Skeletal muscle cell (primary cell): Measurements from ENCODE around the gene DCN.
"Not testable (repeated sequence)": the region's sequence is repeated elsewhere in the genome, so short reads cannot be mapped to it uniquely, and the experiment has no call there.

ENCODE experiments used
- DNase-seq: peaks from one replicate; pipeline ENCODE4 v3.0.0-alpha.2; 2010; ENCODE audit warnings: low read depth
- H3K4me3 ChIP-seq: 2 replicates; pipeline ENCODE4 v1.5.1; 2011; ENCODE audit warnings: low read depth, mild to moderate bottlenecking, control low read depth, low read length, moderate library complexity

DCN gene, protein sequence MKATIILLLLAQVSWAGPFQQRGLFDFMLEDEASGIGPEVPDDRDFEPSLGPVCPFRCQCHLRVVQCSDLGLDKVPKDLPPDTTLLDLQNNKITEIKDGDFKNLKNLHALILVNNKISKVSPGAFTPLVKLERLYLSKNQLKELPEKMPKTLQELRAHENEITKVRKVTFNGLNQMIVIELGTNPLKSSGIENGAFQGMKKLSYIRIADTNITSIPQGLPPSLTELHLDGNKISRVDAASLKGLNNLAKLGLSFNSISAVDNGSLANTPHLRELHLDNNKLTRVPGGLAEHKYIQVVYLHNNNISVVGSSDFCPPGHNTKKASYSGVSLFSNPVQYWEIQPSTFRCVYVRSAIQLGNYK

DNA sequence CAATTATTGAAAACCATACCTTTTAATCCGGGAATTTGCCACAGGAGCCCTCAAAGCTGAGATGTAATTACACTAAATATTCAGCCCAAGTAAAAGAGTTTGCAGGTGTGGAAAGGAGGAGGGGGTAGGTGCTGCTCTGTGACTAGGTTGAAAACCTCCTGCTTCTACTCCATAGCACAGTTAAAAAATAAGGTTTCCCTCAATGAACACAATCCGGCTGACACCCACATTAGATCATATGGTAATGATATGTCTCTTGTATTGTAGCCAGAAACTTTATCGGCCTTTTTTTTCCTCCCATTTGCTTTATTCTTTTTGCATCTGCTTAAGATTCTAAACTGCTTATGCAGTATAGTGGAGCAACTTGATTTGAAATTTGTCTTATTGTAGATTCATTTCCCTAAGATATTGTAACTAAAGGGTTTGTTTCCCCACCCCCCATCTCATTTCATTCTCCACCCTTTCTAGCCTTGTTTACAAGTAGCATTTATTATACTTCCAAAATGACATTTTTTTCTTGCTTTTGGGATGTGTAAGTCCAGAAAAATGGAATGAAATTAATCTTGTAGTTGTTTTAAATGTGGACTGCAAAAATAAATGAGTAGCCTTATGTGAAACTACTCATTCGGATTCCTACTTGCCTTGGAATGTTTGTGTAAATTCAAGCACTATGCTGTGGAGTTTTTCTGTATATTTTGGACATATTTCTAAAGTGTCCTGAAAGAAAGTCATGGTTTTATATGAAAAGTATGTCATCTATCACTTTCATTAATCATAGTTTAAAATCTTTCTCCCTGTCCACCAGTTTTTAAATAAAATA is at the start of gene DCN:
DCN (minus strand) TSS at position 182 of the 820 bp plus-strand sequence. CDS start 4,265 bp downstream, outside the sequence.
- no peak for DNase-seq
- peak within 1 kb of the TSS; percentile 53 for H3K4me3 ChIP-seq

DNA sequence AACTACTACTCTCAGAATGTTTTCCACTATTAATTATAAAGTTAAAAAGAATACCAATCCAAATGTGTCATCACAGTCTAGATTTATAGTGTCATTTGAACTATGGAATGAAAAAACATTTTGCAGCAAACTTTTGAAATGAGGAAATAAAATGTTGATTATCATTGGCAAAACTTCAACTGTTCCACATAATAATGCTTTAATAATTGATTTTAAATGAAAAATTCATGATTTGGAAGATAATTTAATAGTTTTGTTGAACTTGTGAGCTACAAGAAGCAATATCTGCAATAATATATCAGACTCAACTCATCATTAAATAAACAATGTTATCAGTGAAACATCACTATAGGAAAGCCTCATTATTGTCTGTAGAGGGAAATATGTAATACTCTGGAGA is 48.2 kb upstream of the DCN start:
- no peak overlapping the region for H3K4me3 ChIP-seq
- no peak for DNase-seq

DNA sequence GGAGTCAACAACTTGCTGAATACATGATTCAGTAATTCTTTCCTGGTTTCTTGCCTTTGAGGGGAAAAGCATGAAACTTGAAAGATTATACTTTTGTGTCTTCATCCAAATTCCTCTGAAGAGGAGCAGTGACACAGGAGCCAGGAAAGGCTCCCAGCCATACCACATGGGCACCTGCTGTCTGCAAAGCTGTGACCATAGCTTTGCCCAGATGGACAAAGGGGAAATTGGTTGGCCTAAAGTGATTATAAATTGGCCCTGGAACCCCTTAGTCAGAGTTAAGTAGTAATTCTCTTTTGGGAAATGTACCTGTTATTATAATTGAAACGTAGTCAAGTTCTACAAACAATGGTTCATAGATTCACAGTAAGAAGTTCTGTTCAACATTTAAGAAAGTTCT is 44.3 kb upstream of the DCN start:
- H3K4me3 ChIP-seq: no peak overlapping the region
- no peak for DNase-seq

DNA sequence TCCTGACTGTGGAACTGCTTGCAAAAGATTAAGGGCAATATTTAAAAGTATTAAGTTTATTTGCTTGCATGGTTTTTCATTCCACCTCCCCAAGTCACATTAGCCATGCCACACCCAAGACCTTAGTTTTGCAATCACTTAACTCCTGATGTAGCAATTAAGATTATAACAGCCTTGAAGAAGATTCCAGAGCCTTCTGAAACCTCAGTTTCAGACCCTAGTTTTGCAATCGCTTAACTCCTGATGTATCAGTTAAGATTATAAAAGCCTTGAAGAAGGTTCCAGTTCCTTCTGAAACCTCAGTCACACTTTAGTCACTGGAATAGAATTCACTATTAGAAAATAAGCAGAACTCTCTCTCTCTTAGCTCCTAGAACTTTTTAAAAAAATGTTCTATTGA is 42.7 kb upstream of the DCN start:
- no peak overlapping the region for H3K4me3 ChIP-seq
- no peak for DNase-seq

DNA sequence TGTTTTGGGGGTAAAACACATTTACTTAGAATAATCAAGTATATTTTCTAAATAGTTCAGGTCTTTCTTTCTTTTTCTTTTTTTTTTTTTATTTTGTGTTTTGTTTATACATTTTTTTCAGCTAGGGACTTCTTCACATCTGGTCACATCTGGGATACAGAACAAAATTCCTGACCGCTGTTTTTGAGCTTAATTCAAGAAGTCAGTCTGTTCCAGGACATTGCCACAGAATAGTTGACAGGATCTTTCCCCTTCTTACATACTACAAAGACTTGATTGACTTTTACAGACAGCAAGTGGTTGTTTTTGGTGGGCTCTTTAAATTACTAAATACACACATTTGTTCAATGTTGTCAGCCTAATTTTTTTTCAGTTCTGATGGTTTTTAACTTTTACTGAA is 41.8 kb upstream of the DCN start:
- DNase-seq: no peak
- H3K4me3 ChIP-seq: no peak overlapping the region

- peak; percentile 43 for DNase-seq
- no peak overlapping the region for H3K4me3 ChIP-seq
These were observed 40.1 kb upstream of the DCN start for GRCh38 chr12:91222746-91223145.

DNA sequence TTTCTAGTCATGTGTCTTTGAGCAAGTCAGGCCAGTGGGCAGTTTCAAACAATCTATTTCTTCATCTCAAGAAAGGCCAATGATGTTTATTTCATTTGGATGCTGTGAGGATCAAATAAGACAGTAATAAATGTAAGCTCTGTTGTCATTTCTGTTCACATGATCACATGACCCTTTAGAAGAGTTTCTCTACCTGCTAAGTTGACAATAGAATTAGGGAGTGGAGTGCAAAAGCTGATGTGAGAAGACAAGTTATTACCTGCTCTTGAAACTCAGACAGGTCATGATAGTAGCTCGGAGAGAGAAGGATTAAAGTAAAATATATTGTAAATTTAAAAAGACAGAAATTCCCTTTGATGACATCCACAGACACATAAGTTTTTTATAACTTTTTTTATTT is 37.3 kb upstream of the DCN start:
- no peak overlapping the region for H3K4me3 ChIP-seq
- no peak for DNase-seq

GRCh38 chr12:91219511-91219910 is 36.9 kb upstream of the DCN start:
- no peak for DNase-seq
- no peak overlapping the region for H3K4me3 ChIP-seq

GRCh38 chr12:91216871-91217270 is 34.3 kb upstream of the DCN start:
- DNase-seq: no peak

GRCh38 chr12:91215940-91216454 is 33.4 kb upstream of the DCN start:
- H3K4me3 ChIP-seq: no peak overlapping the region
- peak; percentile 65 for DNase-seq

More at GRCh38 chr12:91216871-91217270, 34.3 kb upstream of the DCN start:
- no peak overlapping the region for H3K4me3 ChIP-seq

GRCh38 chr12:91211866-91212265 is 29.2 kb upstream of the DCN start:
- no peak for DNase-seq
- H3K4me3 ChIP-seq: no peak overlapping the region

- H3K4me3 ChIP-seq: no peak overlapping the region
- no peak for DNase-seq
These were observed 28.0 kb upstream of the DCN start for GRCh38 chr12:91210618-91211017.

DNA sequence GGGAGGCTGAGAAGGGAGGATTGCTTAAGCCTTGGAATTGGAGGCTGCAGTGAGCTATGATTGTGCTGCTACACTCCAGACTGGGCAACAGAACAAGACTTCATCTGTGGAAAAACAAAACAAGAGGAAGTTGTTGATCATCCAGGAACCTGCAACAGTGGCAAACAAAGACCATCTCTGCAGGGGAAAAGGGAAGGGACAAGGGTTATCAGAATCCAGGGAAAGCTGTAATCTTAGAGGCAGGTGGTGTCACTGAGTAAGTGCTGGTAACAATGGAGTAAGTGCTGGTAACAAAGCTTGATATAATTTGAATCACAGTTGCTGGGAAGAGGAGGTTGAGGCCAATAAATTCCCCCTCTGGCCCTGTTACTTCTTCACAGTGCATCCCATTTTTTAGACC is 27.5 kb upstream of the DCN start:
- DNase-seq: no peak
- no peak overlapping the region for H3K4me3 ChIP-seq

- not testable (repeated sequence) for H3K4me3 ChIP-seq, DNase-seq
These were observed 24.7 kb upstream of the DCN start for GRCh38 chr12:91207301-91207700.

DNA sequence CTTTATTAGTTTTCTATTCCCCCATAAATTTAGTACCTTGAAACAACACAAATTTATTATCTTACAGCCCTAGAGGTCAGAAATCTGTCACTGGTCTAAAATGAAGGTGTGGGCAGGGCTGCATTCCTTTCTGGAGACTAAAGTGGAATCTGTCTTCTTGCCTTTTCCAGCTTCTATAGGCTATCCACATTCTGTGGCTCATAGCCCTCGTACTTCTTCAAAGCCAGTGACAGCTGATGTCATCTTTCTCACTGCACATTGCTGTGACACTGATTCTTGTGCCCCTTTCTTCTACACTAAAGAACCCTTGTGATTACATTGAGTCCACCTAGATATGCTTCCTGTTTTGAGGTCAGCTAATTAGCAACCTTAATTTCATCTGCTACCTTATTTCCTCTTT is 23.2 kb upstream of the DCN start:
- H3K4me3 ChIP-seq: no peak overlapping the region
- DNase-seq: no peak

GRCh38 chr12:91204421-91204820 is 21.8 kb upstream of the DCN start:
- no peak overlapping the region for H3K4me3 ChIP-seq
- DNase-seq: no peak

DNA sequence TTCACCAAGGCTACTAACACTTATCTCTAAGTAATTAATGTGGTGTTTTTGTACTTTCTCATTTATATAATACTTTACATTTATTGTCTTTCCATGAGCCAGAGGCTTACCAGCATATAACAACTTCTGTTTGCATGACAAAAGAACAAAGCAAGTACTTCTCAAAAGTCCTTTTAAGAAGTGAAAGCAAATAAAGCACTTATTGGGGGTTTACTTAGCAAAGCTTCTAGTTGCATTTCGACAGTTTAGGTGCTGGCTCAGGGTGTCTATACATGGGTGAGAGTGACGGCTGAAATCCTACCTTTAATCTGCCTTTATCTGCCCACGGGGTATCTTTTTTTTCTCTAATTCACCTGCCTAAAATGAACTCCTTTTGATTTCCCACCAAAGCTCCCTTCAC is 21.0 kb upstream of the DCN start:
- H3K4me3 ChIP-seq: no peak overlapping the region
- DNase-seq: no peak

- DNase-seq: no peak
- H3K4me3 ChIP-seq: no peak overlapping the region
These were observed 19.8 kb upstream of the DCN start for GRCh38 chr12:91202390-91202789.

GRCh38 chr12:91196436-91196835 is 13.8 kb upstream of the DCN start:
- no peak overlapping the region for H3K4me3 ChIP-seq
- no peak for DNase-seq

DNA sequence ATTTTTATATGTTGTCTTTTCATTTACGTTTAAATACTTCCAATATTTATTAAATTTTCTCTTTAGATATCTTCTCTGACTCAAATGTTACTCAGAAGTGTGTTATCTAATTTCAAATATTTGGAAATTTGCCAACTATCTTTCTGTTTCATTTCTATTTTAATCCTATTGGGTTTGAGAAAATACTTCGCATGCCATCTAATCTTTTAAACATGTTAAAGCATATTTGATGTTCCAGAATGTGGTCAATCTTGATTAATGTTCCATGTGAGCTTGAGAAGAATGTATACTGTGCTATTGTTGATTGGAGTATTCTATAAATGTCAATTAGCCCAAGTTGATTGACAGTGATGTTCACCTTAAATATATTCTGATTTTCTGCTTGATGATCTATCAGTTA is 11.9 kb upstream of the DCN start:
- H3K4me3 ChIP-seq: no peak overlapping the region
- no peak for DNase-seq
